Neutrophil (primary cell): ENCODE measurements around the gene TAF6L.
"Not testable (repeated sequence)": the region's sequence is repeated elsewhere in the genome, so short reads cannot be mapped to it uniquely, and the experiment has no call there.

Experiments used
- H3K27ac ChIP-seq: fragments of 200-600 bp; sonication (generic); 2 replicates; pipeline ENCODE4 v1.5.1; 2016; ENCODE audit warnings: mild to moderate bottlenecking, moderate library complexity
- H3K27me3 ChIP-seq: fragments of 200-600 bp; sonication (generic); 2 replicates; pipeline ENCODE4 v1.6.0; 2016; ENCODE audit warnings: mild to moderate bottlenecking
- H3K36me3 ChIP-seq: fragments of 200-600 bp; sonication (generic); 2 replicates; pipeline ENCODE4 v1.5.1; 2017
- H3K4me1 ChIP-seq, 2 experiments: fragments of 200-600 bp in 1 of 2; sonication (generic) in 1 of 2; 1 replicate in 1 of 2; 2 replicates in 1 of 2; pipeline versions ENCODE4 v1.5.1 to v1.6.1; 2013 to 2016; ENCODE audit warnings: low read depth in 1 of 2, low read length in 1 of 2, mild to moderate bottlenecking in 1 of 2, moderate library complexity in 1 of 2; ENCODE audit not compliant: control insufficient read depth in 1 of 2, insufficient read depth in 1 of 2
- H3K4me3 ChIP-seq, 2 experiments: fragments of 200-600 bp in 1 of 2; sonication (generic) in 1 of 2; 1 replicate in 1 of 2; 2 replicates in 1 of 2; pipeline ENCODE4 v1.5.1; 2013 to 2016; ENCODE audit warnings: low read depth in 1 of 2, low read length in 1 of 2, mild to moderate bottlenecking in 1 of 2, moderate library complexity in 1 of 2
- H3K9me3 ChIP-seq: fragments of 200-600 bp; sonication (generic); 2 replicates; pipeline ENCODE4 v1.5.1; 2016
- TF ChIP-seq, protein P1 (sequence below): fragments of 200-600 bp; sonication (generic); IDR thresholded peaks from 2 replicates; pipeline ENCODE4 v1.5.1; 2016; ENCODE audit warnings: antibody characterized with exemption

The TAF6L gene

DNA sequence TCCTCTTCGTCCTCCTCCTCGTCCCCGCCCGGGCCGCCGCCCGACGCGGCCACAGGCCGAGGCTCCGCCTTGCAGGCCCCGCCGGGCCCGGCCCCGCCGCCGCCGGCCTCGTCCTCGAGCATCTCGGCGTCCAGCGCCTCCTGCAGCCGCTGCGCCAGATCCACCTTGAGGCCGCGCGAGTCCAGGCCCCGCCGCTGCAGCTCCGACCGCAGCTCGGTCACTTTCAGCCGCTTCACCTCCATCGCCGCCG, 44.4 kb upstream of the TAF6L start:
- peaks cover 45 to 47% of the 10 kb centered on the region in 2 experiments for H3K4me1 ChIP-seq
- no peaks in the 10 kb centered on the region for H3K27me3 ChIP-seq
- peak overlapping the region; percentile 98 for H3K27ac ChIP-seq

DNA sequence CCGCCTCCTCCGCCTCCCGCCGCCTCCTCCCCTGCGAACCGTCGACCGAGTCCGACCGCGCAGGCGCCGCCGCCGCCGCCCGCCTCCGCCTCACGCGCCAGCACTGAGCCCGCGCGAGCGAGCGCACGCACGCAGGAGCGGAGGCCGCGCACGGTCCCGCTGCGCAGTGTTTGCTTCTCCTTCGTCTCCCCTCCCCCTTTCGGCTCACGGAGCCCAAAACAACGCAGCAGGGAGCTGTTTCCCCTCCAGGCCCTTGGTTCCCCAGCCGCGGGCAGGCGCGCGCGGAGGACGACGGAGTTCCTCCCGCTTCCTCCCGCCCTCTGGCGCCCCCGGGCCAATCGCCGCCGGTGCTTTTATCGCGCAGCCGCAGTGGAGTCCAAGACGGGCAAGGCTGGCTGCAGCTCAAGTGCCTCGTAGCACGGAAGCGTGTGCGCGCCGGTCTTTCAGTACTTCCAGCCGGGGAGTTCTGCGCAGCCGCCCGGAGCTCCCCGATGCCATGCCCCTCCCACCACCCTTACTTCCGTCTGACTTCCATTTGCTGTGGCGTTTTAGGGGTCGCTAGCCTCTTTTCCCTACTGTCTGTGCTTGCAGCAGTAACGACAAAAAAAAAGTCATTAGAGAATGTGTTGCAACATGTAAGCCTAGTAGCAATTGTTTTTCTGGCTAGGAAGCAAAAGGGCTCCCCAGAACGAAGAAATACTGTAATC, 43.9 kb upstream of the TAF6L start, which contains the start of gene HNRNPUL2:
Gene HNRNPUL2, minus strand, starts transcription at position 293 of the 707 bp plus-strand sequence. CDS start 301 bp downstream, outside the sequence.
- Histone ChIP-seq H3K27ac (peak within 1 kb of the TSS; percentile 98), H3K27me3 (no peaks in the 10 kb centered on the region), H3K9me3 (no peaks in the 10 kb centered on the region), H3K36me3 (peaks cover 19% of the 10 kb centered on the region), H3K4me1 (peaks cover 45 to 47% of the 10 kb centered on the region in 2 experiments), H3K4me3 (peak within 1 kb of the TSS; percentile 82 to 100)
- TF ChIP-seq, protein P1, sequence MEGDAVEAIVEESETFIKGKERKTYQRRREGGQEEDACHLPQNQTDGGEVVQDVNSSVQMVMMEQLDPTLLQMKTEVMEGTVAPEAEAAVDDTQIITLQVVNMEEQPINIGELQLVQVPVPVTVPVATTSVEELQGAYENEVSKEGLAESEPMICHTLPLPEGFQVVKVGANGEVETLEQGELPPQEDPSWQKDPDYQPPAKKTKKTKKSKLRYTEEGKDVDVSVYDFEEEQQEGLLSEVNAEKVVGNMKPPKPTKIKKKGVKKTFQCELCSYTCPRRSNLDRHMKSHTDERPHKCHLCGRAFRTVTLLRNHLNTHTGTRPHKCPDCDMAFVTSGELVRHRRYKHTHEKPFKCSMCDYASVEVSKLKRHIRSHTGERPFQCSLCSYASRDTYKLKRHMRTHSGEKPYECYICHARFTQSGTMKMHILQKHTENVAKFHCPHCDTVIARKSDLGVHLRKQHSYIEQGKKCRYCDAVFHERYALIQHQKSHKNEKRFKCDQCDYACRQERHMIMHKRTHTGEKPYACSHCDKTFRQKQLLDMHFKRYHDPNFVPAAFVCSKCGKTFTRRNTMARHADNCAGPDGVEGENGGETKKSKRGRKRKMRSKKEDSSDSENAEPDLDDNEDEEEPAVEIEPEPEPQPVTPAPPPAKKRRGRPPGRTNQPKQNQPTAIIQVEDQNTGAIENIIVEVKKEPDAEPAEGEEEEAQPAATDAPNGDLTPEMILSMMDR = peak; percentile 41

More for the DNA sequence above, 44.4 kb upstream of the TAF6L start:
- Histone ChIP-seq H3K36me3 (peaks cover 24% of the 10 kb centered on the region), H3K9me3 (peaks cover 2% of the 10 kb centered on the region), H3K4me3 (peak overlapping the region; percentile 82 to 100)
- TF ChIP-seq, protein P1 = no peak

DNA sequence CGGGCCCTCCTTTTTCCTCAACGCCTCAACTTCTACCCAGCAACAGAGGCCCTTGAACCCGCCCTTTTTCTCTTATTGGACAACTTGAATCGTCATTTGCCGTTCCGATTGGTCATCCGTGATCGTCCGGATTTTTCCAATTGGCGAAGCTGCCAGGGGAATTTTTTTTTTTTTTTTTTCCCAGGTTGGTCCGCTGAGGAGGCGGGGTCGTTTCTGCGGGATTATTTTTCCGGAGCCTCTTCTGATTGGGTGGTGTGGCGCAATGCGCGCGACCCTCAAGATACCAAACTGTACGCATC, 43.4 kb upstream of the TAF6L start:
- TF ChIP-seq, protein P1 = no peak
- Histone ChIP-seq H3K27ac (peak overlapping the region; percentile 98), H3K9me3 (no peaks in the 10 kb centered on the region), H3K36me3 (peaks cover 14% of the 10 kb centered on the region), H3K4me3 (peak overlapping the region; percentile 82 to 100), H3K27me3 (no peaks in the 10 kb centered on the region), H3K4me1 (peaks cover 45 to 47% of the 10 kb centered on the region in 2 experiments)

DNA sequence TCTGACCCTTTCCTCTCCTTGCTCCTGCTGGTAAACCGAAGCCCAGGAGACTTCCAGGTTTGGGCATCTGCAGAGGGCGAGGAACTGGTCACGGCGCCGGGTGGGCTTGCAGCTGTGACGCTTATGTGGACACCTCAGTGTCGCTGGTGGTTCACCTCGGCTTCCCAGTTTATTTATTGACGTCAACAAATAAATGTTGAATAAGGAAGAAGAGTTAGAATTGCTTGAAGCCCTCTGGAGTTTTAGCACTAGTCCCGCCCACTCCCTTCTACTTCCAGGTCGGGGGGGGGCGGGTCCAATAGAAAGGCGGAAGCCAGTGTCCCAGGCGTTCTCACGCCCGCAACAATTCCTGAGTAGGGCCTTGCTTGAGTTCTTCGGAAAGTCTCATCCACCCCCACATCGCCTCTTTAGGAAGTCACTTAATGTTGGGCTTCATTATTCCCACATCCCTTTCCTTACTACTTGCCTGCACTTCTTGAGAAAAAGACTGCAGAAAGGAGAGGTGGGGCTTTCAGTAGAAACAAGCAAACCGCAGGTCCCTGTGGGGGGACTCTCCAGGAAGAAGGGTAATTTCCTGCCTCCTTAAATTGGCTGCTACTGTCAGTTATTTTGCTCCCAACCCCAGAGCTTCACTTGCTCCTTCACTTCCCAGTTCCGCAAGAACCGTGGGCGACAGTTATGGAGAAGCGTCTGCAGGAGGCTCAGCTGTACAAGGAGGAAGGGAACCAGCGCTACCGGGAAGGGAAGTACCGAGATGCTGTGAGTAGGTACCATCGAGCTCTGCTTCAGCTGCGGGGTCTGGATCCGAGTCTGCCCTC, 42.8 kb upstream of the TAF6L start, which contains the start of gene TTC9C:
Gene TTC9C, plus strand, starts transcription at position 316 of the 818 bp plus-strand sequence. Its CDS starts 363 bp downstream, at position 679.
- Histone ChIP-seq H3K36me3 (peaks cover 13% of the 10 kb centered on the region), H3K9me3 (no peaks in the 10 kb centered on the region), H3K4me1 (peaks cover 45 to 47% of the 10 kb centered on the region in 2 experiments), H3K27ac (peak within 1 kb of the TSS; percentile 98), H3K4me3 (peak within 1 kb of the TSS; percentile 82 to 100), H3K27me3 (no peaks in the 10 kb centered on the region)
- TF ChIP-seq, protein P1 = no peak

DNA sequence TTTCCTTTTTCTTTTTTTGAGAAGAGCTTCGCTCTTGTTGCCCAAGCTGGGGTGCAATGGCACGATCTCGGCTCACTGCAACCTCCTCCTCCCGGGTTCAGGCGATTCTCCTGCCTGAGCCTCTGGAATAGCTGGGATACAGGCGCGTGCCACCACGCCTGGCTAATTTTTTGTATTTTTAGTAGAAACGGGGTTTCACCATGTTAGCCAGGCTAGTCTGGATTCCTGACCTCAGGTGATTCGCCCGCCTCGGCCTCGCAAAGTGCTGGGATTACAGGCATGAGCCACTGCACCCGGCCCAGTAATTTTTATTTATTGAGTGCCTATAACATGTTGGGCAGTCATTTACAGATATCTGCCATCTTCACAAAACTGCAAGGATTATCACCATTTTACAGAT, 41.1 kb upstream of the TAF6L start:
- H3K27me3 ChIP-seq, H3K9me3 ChIP-seq, H3K4me3 ChIP-seq: not testable (repeated sequence)
- Histone ChIP-seq H3K27ac (peak overlapping the region; percentile 98), H3K4me1 (peaks cover 31 to 34% of the 10 kb centered on the region in 2 experiments), H3K36me3 (peaks cover 21% of the 10 kb centered on the region)

DNA sequence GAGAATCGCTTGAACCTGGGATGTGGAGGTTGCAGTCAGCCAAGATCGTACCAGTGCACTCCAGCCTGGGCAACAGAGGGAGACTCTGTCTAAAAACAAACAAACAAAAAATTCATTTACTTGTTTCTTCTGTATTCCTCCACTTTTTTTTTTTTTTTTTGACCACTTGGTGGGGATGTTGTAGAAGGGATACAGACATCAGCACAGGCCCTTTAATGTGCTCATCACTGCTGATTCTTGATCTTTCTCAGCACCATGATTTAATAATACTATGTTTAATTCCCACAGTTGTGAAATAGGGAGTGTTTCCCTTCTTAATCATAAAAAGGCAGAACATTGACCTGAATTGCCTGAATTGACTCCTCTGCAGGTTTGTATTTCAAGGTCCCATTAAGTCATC, 38.4 kb upstream of the TAF6L start:
- H3K4me1 ChIP-seq = peaks cover 18 to 19% of the 10 kb centered on the region in 2 experiments
- TF ChIP-seq, protein P1 = no peak

More for the DNA sequence above, 38.4 kb upstream of the TAF6L start:
- no peaks in the 10 kb centered on the region for H3K27me3 ChIP-seq
- H3K9me3 ChIP-seq = no peaks in the 10 kb centered on the region
- H3K4me3 ChIP-seq = no peak overlapping the region
- H3K36me3 ChIP-seq = peaks cover 46% of the 10 kb centered on the region
- H3K27ac ChIP-seq = no peak overlapping the region
